HepG2 (cell line): ENCODE results near the gene SCUBE1. TPM values are rescaled to one million over a fixed set of nuclear protein-coding genes. Genes with fewer than 3 reads are reported as not detected.

Experiments used
- AGO1 ChIP-seq: fragments of 200-400 bp; formaldehyde crosslinking; IDR thresholded peaks from 2 replicates; pipeline ENCODE4 v1.6.1; 2017; ENCODE audit warnings: mild to moderate bottlenecking, low read depth, low read length, moderate library complexity; ENCODE audit not compliant: poor library complexity, severe bottlenecking
- GABPA ChIP-seq, 2 experiments: IDR thresholded peaks; 2 replicates each; pipeline ENCODE4 v1.6.1; 2011 to 2016; ENCODE audit warnings: low read depth in 2 of 2, low read length in 1 of 2, missing biosample characterization in 1 of 2, missing genetic modification characterization in 1 of 2
- GLI4 ChIP-seq: sonication (generic); formaldehyde crosslinking; IDR thresholded peaks from 2 replicates; pipeline ENCODE4 v1.5.1; 2020; ENCODE audit warnings: missing genetic modification reagents, mild to moderate bottlenecking, moderate library complexity, borderline replicate concordance
- HOXA9 ChIP-seq: sonication (generic); formaldehyde crosslinking; IDR thresholded peaks from 2 replicates; pipeline ENCODE4 v1.8.1; 2022; ENCODE audit warnings: missing genetic modification reagents, mild to moderate bottlenecking, moderate library complexity, borderline replicate concordance
- KLF12 ChIP-seq: sonication (generic); formaldehyde crosslinking; IDR thresholded peaks from 2 replicates; pipeline ENCODE4 v1.4.0; 2020; ENCODE audit warnings: missing genetic modification reagents, borderline replicate concordance
- NCOA2 ChIP-seq: sonication (generic); formaldehyde crosslinking; IDR thresholded peaks from 2 replicates; pipeline ENCODE4 v1.8.0; 2022; ENCODE audit warnings: inconsistent platforms
- NR2F6 ChIP-seq, 2 experiments: IDR thresholded peaks; 2 replicates each; pipeline ENCODE4 v1.6.1; 2016; ENCODE audit warnings: antibody characterized with exemption in 1 of 2, mild to moderate bottlenecking in 1 of 2
- RBFOX2 ChIP-seq: fragments of 200-400 bp; formaldehyde crosslinking; IDR thresholded peaks from 2 replicates; pipeline ENCODE4 v1.6.1; 2017; ENCODE audit warnings: low read depth, mild to moderate bottlenecking, low read length
- SATB2 ChIP-seq: sonication (generic); formaldehyde crosslinking; IDR thresholded peaks from 2 replicates; pipeline ENCODE4 v1.5.0; 2020; ENCODE audit warnings: missing genetic modification reagents
- SNAI1 ChIP-seq: sonication (generic); formaldehyde crosslinking; IDR thresholded peaks from 2 replicates; pipeline ENCODE4 v1.5.0; 2020; ENCODE audit warnings: mild to moderate bottlenecking, missing genetic modification reagents, borderline replicate concordance
- SRSF4 ChIP-seq: fragments of 200-400 bp; formaldehyde crosslinking; IDR thresholded peaks from one replicate; pipeline ENCODE4 v1.6.1; 2018; ENCODE audit warnings: mild to moderate bottlenecking, low read depth, low read length, moderate library complexity; ENCODE audit not compliant: poor library complexity, severe bottlenecking
- TAF1 ChIP-seq: sonication (generic); formaldehyde crosslinking; IDR thresholded peaks from 2 replicates; pipeline ENCODE4 v1.4.0; 2020; ENCODE audit warnings: missing genetic modification reagents
- ZNF343 ChIP-seq: sonication (generic); formaldehyde crosslinking; IDR thresholded peaks from 2 replicates; pipeline ENCODE4 v1.4.0; 2020; ENCODE audit warnings: mild to moderate bottlenecking, missing genetic modification reagents
- ZNF501 ChIP-seq: sonication (generic); formaldehyde crosslinking; IDR thresholded peaks from 2 replicates; pipeline ENCODE4 v1.5.1; 2020; ENCODE audit warnings: mild to moderate bottlenecking, moderate library complexity, missing genetic modification reagents
- ZNF720 ChIP-seq: sonication (generic); formaldehyde crosslinking; IDR thresholded peaks from 2 replicates; pipeline ENCODE4 v1.4.0; 2020; ENCODE audit warnings: missing genetic modification reagents
- polyA plus RNA-seq, 8 experiments: library from polyadenylated mRNA; depleted of rRNA in 3 of 8; stranded (reverse) in 7 of 8; unstranded in 1 of 8; fragments of >200 nt; fragmentation: Illumina TruSeq in 4 of 8; extraction: Trizol in 4 of 8; gene quantifications; 2 replicates each; pipeline versions ENCODE4 v1.2.1 to v1.2.3, GENCODE V29; 2011 to 2016; ENCODE audit warnings: low read depth in 4 of 8, missing spikeins in 1 of 8, mixed read lengths in 1 of 8; ENCODE audit not compliant: insufficient read depth in 1 of 8
- total RNA-seq, 5 experiments: library from RNA; depleted of rRNA; stranded (reverse); fragments of >200 nt; fragmentation: Illumina TruSeq; extraction: Trizol; gene quantifications; 2 replicates each; pipeline ENCODE4 v1.2.3, GENCODE V29; 2016; ENCODE audit warnings: low read depth in 1 of 5
- TF ChIP-seq, protein P1 (sequence below): sonication (generic); formaldehyde crosslinking; IDR thresholded peaks from 2 replicates; pipeline ENCODE4 v1.5.1; 2020; ENCODE audit warnings: mild to moderate bottlenecking, missing genetic modification reagents, moderate library complexity
- TF ChIP-seq, protein P2 (sequence below): sonication (generic); formaldehyde crosslinking; IDR thresholded peaks from 2 replicates; pipeline ENCODE4 v1.4.0; 2020; ENCODE audit warnings: mild to moderate bottlenecking, missing genetic modification reagents
- TF ChIP-seq, protein P3 (sequence below): sonication (generic); formaldehyde crosslinking; IDR thresholded peaks from 2 replicates; pipeline ENCODE4 v1.8.1; 2022; ENCODE audit warnings: mild to moderate bottlenecking, missing genetic modification reagents
- TF ChIP-seq, protein P4 (sequence below), 2 experiments: sonication (generic) in 1 of 2; formaldehyde crosslinking in 1 of 2; IDR thresholded peaks; 2 replicates each; pipeline versions ENCODE4 v1.4.0 to v1.6.1; 2018 to 2020; ENCODE audit warnings: missing genetic modification reagents in 2 of 2, borderline replicate concordance in 1 of 2, low read depth in 1 of 2, mild to moderate bottlenecking in 1 of 2, missing biosample characterization in 1 of 2

The SCUBE1 gene
- total and polyA plus RNA-seq, 2 of the 13 experiments (the other 11 are each of a cell fraction or from before 2014, with no cell fraction given), result under 0.01 to 0.05 TPM

DNA sequence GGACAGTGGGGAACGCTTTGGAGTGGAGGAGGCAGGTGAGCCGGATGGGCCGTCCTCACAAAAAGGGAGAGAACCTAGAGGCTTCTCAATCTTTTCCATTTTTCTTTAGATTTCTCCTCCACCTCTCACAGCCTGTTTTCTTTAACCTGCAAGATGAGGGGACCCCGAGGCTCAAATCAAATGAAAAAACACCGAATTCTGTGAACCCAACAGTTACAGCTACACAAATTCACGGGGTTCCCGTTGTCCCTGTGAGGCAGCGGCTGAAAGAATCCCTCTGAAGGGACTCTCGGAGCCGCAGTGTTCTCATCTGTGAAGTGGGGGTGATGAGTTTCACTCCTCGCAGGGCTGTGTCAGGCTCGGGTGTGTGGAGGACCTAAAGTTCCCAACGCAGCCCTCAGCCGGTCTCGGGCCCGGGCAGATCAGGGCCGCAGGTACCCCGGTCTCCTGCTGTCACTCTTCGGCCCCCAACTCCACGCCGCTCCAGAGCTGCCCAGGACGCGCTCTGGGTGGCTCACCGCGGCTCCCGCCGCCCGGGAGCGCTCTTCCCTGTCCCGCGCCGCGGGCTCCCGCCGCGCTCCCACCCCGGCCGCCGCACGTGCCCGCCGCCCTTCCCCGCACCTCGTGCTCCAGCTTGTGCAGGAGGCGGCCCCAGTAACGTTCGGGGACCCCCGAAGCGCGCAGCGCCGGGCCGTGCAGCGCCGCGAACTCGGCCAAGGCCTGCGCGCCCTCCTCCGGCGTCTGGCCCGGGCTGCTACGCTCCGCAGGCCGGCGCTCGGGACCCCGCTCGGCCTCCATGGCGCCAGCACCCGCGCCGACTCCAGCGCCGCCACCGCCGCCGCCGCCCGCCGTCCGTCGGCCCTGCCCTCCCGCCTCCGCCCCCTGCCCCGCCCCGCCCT lies 156.7 kb downstream of the SCUBE1 start, which contains the start of gene TTLL12 (continued):
- TF ChIP-seq, protein P1, sequence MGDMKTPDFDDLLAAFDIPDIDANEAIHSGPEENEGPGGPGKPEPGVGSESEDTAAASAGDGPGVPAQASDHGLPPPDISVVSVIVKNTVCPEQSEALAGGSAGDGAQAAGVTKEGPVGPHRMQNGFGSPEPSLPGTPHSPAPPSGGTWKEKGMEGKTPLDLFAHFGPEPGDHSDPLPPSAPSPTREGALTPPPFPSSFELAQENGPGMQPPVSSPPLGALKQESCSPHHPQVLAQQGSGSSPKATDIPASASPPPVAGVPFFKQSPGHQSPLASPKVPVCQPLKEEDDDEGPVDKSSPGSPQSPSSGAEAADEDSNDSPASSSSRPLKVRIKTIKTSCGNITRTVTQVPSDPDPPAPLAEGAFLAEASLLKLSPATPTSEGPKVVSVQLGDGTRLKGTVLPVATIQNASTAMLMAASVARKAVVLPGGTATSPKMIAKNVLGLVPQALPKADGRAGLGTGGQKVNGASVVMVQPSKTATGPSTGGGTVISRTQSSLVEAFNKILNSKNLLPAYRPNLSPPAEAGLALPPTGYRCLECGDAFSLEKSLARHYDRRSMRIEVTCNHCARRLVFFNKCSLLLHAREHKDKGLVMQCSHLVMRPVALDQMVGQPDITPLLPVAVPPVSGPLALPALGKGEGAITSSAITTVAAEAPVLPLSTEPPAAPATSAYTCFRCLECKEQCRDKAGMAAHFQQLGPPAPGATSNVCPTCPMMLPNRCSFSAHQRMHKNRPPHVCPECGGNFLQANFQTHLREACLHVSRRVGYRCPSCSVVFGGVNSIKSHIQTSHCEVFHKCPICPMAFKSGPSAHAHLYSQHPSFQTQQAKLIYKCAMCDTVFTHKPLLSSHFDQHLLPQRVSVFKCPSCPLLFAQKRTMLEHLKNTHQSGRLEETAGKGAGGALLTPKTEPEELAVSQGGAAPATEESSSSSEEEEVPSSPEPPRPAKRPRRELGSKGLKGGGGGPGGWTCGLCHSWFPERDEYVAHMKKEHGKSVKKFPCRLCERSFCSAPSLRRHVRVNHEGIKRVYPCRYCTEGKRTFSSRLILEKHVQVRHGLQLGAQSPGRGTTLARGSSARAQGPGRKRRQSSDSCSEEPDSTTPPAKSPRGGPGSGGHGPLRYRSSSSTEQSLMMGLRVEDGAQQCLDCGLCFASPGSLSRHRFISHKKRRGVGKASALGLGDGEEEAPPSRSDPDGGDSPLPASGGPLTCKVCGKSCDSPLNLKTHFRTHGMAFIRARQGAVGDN (CRISPR knock-in tag), result peak; percentile 53
- no peak for TF ChIP-seq HOXA9 (CRISPR knock-in tag)
- no peak for TF ChIP-seq AGO1
- peak; percentile 37 for TF ChIP-seq TAF1
- no peak for TF ChIP-seq KLF12 (CRISPR knock-in tag)
- TF ChIP-seq SNAI1 (CRISPR knock-in tag), result no peak
- TF ChIP-seq, protein P2, sequence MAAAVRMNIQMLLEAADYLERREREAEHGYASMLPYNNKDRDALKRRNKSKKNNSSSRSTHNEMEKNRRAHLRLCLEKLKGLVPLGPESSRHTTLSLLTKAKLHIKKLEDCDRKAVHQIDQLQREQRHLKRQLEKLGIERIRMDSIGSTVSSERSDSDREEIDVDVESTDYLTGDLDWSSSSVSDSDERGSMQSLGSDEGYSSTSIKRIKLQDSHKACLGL (CRISPR knock-in tag), result peak; percentile 55; the same call in 1 of the 2 replicates
- TF ChIP-seq ZNF501 (CRISPR knock-in tag), result 0 out of 2 replicates have a peak, but pooled peaks have one; percentile 35
- no peak for TF ChIP-seq NR2F6 (IDR thresholded peaks at IDR 0.05)
- TF ChIP-seq NR2F6 (CRISPR knock-in tag; IDR thresholded peaks at IDR 0.05), result no peak
- TF ChIP-seq, protein P3, sequence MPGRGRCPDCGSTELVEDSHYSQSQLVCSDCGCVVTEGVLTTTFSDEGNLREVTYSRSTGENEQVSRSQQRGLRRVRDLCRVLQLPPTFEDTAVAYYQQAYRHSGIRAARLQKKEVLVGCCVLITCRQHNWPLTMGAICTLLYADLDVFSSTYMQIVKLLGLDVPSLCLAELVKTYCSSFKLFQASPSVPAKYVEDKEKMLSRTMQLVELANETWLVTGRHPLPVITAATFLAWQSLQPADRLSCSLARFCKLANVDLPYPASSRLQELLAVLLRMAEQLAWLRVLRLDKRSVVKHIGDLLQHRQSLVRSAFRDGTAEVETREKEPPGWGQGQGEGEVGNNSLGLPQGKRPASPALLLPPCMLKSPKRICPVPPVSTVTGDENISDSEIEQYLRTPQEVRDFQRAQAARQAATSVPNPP (CRISPR knock-in tag), result 0 out of 2 replicates have a peak, but pooled peaks have one; percentile 56
- TF ChIP-seq ZNF720 (CRISPR knock-in tag), result no peak
- no peak for TF ChIP-seq SRSF4
- TF ChIP-seq GABPA (IDR thresholded peaks at IDR 0.05; ENCODE audit: low read depth, low read length), result no peak
- TF ChIP-seq GABPA (CRISPR knock-in tag; IDR thresholded peaks at IDR 0.05; ENCODE audit: low read depth), result no peak
- TF ChIP-seq SATB2 (CRISPR knock-in tag), result no peak
- TF ChIP-seq, protein P4, sequence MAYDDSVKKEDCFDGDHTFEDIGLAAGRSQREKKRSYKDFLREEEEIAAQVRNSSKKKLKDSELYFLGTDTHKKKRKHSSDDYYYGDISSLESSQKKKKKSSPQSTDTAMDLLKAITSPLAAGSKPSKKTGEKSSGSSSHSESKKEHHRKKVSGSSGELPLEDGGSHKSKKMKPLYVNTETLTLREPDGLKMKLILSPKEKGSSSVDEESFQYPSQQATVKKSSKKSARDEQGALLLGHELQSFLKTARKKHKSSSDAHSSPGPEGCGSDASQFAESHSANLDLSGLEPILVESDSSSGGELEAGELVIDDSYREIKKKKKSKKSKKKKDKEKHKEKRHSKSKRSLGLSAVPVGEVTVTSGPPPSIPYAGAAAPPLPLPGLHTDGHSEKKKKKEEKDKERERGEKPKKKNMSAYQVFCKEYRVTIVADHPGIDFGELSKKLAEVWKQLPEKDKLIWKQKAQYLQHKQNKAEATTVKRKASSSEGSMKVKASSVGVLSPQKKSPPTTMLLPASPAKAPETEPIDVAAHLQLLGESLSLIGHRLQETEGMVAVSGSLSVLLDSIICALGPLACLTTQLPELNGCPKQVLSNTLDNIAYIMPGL (CRISPR knock-in tag; IDR thresholded peaks at IDR 0.05; ENCODE audit: borderline replicate concordance in 1 of 2, low read depth in 1 of 2), result no peak
- no peak for TF ChIP-seq ZNF343 (CRISPR knock-in tag)
- TF ChIP-seq RBFOX2, result peak; percentile 68; the same call in 1 of the 2 replicates
- no peak for TF ChIP-seq GLI4 (CRISPR knock-in tag)
- no peak for TF ChIP-seq NCOA2 (CRISPR knock-in tag)
- TF ChIP-seq, all 625 proteins: peak for 80
